Upper lobe of left lung (tissue), 4 donors: ENCODE measurements around the gene DHCR24.

Experiments used
- EP300 ChIP-seq, 4 donors: sonication (generic); formaldehyde crosslinking; IDR thresholded peaks; one replicate each; pipeline ENCODE4 v1.5.1; 2017; ENCODE audit warnings: antibody characterized with exemption in 4 of 4, control low read depth in 2 of 4
- POLR2A ChIP-seq, 4 donors: fragments of 450-650 bp; IDR thresholded peaks; one replicate each; pipeline ENCODE4 v1.5.1; 2016 to 2017; ENCODE audit warnings: antibody characterized with exemption in 4 of 4, mild to moderate bottlenecking in 2 of 4
- POLR2AphosphoS5 ChIP-seq, 2 donors: sonication (generic); formaldehyde crosslinking; IDR thresholded peaks; one replicate each; pipeline ENCODE4 v1.5.1; 2017; ENCODE audit warnings: antibody characterized with exemption in 2 of 2
- TF ChIP-seq, protein P1 (sequence below), 6 experiments: fragments of 450-650 bp in 4 of 6; fragments of 200-600 bp in 2 of 6; sonication (generic) in 2 of 6; IDR thresholded peaks; one replicate each; pipeline ENCODE4 v1.5.1; 2016 to 2019; ENCODE audit warnings: antibody characterized with exemption in 6 of 6

DNA sequence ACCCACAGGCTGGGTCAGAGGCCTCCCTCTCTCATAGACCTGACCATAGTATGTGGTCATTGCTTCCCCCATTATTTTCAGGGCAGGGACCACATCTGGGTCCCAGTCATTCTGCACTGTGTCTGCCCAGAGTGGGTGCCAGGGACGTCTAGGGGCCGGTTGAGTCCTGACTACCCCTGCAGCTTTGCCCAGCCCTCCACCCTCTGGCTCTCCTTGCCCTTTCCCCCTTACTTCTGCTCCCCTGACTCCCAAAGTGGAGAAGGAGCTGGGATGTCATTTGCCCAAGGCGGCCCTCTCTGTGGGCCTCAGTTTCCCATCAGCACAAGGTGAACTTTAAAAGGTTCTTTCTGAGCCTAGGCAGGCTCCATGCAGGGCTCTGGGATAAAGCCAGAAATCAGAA, 81.5 kb downstream of the DHCR24 start:
- TF ChIP-seq EP300 (IDR thresholded peaks at IDR 0.05), result no peak
- TF ChIP-seq, protein P1, sequence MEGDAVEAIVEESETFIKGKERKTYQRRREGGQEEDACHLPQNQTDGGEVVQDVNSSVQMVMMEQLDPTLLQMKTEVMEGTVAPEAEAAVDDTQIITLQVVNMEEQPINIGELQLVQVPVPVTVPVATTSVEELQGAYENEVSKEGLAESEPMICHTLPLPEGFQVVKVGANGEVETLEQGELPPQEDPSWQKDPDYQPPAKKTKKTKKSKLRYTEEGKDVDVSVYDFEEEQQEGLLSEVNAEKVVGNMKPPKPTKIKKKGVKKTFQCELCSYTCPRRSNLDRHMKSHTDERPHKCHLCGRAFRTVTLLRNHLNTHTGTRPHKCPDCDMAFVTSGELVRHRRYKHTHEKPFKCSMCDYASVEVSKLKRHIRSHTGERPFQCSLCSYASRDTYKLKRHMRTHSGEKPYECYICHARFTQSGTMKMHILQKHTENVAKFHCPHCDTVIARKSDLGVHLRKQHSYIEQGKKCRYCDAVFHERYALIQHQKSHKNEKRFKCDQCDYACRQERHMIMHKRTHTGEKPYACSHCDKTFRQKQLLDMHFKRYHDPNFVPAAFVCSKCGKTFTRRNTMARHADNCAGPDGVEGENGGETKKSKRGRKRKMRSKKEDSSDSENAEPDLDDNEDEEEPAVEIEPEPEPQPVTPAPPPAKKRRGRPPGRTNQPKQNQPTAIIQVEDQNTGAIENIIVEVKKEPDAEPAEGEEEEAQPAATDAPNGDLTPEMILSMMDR (IDR thresholded peaks at IDR 0.05), result no peak
- no peak for TF ChIP-seq POLR2A (IDR thresholded peaks at IDR 0.05)
- TF ChIP-seq POLR2AphosphoS5 (IDR thresholded peaks at IDR 0.05), result no peak
